Hippocampal formation (tissue), 2 donors: Measurements from ENCODE around the gene LIPT2.

Experiments
- DNase-seq, 2 donors: peaks; one replicate each; lab custom pipeline; 2025; lab: John Stamatoyannopoulos, UW

Gene LIPT2

GRCh38 chr11:74504100-74504691 lies 10.7 kb upstream of the LIPT2 start:
- no peak for DNase-seq

- DNase-seq: no peak
Observed at GRCh38 chr11:74494916-74495315, 1.4 kb upstream of the LIPT2 start.

DNA sequence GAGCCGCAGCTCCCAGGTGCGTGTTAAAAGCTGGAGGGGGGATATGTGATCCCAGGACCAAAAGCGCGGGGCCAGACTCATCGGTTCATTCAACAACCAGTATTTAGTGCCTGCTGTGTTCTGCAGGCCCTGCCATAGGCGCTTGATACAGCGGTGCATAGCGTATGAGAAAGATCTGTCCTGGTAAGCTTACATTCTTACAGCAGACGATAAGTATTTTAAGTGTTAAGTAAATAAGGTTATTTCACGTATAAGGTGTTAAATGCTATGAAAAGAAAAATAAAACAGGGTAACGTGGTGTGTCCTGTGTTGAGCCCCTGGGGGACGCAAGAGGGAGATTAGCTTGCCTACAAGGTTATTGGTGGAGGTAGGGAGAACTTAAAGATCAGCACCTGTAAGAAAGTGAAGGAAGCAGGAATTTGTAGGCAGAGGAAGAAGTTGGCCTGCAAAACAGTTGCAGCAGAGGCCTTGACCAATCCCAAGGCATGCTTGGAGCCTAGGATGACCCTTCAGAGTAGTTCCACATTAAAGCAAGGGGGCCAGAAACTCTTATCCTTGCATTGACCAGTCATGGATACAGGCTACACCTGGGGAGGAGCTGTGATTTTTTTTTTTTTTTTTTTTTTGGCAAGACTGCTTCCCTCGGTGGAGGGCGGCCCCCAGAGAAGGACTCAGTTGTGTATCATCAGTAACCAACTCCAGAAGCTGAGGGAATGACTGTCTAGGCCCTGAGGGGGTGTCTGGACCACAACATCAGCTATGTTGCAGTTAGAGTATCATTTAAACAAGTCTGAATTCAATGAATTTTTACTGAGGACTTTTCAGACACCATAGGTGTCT lies 487 bp upstream of the LIPT2 start:
- DNase-seq: no peak

DNA sequence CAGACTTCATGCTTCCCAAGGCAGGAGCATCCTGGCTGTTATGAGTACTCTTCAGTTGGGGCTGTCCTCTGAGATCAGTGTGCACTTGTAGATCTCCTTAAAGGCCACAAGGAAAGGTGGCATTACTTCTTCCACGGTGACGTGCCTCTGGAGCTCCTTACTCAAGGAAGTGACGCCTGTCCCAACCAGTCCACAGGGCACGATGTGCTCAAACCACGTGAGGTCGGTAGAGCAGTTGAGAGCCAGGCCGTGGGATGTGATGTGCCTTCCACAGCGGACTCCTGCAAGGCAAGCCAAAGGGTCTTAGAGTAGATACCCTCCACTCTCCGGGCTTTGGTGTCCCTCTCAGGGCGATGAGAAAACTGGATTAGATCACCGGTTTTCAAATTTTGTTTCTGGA lies 1.4 kb downstream of the LIPT2 start:
- DNase-seq: no peak

GRCh38 chr11:74490941-74491340 lies 2.6 kb downstream of the LIPT2 start:
- DNase-seq: no peak

DNA sequence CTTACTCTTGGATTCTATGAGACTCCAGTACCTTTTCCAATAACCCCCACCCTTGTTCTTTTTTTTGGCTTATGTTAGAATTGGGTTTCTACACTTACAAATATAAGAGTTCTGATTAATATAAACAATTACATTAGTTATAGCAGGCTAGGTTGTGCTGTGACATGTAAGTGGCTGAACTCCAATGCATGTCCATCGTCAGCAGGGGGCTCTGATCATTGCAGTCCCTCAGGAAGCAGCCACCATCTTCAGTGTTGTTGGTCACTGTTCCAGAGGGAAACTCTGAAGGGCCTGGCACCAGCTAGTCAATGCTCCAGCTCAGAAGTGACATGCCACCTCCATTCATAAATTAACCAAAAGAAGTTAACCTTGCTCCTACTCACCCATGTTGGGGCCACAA lies 5.6 kb downstream of the LIPT2 start:
- DNase-seq: no peak

DNA sequence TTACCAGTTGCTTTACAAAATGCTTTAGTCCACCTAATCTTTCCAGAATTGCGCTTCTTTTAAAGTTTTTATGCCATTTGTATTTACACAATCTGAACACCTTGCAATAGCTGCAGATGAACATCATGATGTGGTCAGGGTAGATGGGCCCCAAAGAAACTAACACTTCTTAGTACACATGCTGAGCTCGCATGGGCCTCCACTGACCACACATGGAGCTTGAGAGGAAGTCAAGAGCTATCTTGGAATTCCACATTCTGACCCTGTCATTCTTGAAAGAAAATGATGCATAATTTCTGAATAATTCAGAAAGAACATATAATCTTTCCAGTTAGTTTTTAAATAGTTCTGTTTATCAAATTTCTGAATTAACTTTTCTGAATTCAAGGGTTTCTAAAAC lies 7.7 kb downstream of the LIPT2 start:
- no peak for DNase-seq

DNA sequence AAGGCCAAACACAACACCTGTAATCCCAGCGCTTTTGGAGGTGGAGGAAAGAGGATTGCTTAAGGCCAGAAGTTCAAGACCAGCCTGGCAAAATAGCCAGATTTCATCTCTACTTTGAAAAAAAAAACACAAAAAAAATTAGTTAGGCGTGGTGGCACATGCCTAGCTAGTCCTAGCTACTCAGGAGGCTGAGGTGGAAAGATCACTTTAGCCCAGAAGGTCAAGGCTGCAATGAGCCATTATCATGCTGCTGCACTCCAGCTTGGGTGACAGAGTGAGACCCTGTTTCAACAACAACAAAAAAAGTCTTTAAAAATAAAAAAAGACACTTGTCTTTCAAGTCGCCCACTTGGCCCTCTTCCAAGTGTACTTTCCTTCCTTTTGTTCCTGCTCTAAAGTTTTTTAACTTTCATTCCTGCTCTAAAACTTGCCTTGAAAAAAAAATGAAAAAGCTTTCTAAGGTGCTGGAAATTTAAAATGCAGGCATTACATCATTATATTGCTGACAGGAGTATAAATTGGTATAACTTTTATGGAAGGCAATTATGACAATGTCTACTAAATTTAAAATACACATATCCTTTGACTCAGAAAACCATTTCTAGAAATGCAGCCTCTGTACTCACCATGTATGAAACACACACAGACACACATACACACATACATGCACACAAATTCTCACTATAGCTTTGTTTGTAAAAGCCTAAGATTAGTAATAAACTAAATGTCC lies 12.7 kb downstream of the LIPT2 start:
- DNase-seq: no peak

DNA sequence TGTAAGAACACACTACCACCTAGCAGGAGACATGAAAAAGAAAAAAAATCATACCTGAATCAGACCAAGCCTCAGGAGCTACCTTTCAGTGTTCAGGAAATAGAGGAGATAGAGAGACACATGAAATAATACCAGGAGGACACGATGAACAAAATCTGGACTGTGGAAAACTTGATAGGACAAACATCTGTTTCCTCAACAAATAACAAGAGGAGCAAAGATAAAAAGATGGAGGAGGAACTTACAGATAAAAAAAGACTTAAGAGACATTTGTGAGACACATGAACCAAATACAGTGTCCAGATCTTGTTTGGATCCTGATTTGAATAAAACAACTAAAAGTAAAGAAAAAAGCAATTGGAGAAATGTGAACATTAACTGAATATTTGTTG lies 13.8 kb downstream of the LIPT2 start:
- DNase-seq: no peak

- DNase-seq: no peak
Observed at GRCh38 chr11:74478877-74479731, 14.4 kb downstream of the LIPT2 start.

- DNase-seq: no peak
Observed at GRCh38 chr11:74476536-74476935, 17.0 kb downstream of the LIPT2 start.

GRCh38 chr11:74474316-74474715 lies 19.2 kb downstream of the LIPT2 start:
- no peak for DNase-seq

- no peak for DNase-seq
Observed at GRCh38 chr11:74473382-74474173, 19.9 kb downstream of the LIPT2 start.

GRCh38 chr11:74471668-74472429 lies 21.7 kb downstream of the LIPT2 start:
- no peak for DNase-seq

DNA sequence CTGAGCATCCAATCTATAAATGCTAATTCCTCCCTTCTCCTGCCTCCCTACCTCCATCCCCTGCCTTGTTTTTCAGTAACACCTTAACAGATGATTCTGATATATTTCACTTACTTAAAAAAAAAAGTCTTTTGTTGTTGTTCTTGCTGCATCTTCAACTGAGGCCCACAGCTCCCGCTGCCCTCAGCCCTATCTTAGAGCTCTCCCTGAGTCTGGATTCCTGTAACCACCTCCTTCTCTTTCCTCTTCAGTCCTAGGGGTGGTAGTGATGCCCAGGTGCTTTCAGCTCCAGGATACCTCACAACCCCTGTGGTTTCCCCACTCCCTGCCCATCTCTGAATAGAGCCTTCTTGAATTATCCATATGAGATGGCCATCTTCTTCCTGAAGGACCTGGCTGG lies 22.5 kb downstream of the LIPT2 start:
- DNase-seq: no peak

DNA sequence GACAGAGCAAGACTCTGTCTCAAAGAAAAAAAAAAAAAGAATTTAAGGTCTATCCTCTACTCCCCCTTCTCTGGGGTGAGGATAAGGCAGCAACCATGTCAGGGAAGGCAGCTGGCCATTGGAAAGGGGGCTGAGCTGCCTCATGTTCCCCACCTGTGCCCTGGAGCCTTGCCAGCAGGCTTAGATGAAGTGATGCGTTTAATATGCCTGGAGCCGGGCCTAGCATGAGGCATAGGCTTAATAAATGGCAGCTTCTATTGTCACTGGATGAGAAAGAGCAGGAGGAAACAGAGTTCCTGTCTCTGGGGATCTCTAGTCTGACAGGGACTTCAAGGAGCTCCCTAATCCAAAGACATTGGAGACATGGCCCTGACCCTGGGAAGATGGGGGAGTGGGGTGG lies 23.0 kb downstream of the LIPT2 start:
- no peak for DNase-seq

DNA sequence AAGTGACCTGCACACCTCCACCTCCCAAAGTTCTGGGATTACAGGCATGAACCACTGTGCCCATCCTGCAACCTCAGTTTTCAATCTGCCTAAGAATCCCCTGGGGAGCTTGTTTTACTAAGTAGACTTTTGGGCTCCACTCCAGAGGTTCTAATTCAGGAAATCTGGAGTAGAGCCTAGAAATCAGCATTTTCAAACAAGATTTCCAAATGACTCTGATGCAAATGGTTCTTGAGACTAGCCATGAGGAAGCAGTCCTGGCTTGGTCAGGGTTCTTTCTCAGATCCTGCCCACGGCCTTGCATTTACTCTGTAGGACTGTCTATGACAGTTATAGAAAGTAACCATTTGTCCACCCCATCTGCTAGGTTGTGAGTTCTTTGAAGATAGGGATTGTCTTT lies 24.6 kb downstream of the LIPT2 start:
- no peak for DNase-seq

DNA sequence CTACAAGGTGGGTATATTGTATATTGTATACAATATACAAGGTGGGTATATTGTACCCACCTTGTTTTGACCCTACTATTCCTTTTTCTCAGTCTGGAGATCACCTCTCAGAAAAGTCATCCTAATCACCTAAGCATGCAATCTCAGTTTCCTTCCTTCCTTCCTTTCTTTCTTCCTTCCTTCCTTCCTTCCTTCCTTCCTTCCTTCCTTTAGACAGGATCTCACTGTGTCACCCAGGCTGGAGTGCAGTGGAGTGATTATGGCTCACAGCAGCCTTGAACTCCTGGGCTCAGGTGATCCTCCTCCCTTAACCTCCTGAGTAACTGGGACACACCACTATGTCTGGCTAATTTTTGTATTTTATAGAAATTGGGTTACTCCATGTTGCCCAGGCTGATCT lies 25.0 kb downstream of the LIPT2 start:
- DNase-seq: no peak

DNA sequence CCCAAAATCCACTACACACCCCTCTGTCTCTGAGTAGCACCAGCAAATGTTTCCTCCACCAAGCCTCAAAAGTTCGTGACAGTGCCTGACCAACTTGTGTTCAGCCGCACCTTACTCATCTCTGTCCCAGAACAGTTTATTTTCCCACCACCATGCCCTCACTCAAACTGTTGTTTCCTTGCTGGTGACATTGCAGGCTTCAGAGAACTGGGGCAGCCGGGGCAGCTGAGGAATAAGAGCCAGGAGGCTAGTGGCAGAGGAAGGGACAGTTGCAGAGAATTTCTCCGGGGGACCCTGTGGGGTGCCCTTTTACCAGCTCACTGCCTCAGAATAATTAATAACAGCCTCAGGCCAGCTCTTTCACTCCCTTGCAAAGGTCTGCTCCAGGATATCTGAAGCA lies 25.5 kb downstream of the LIPT2 start:
- DNase-seq: no peak
